Calu3 (cell line): ENCODE data around the gene NDUFA13. TPM values are rescaled to one million over a fixed set of nuclear protein-coding genes. Genes with fewer than 3 reads are reported as not detected.

Experiments
- BruUV-seq: library from RNA; stranded (reverse); fragments of 400-500 nt; replicated peaks from 2 replicates; lab custom pipeline; 2021; lab: Mats Ljungman, UMichigan
- CTCF ChIA-PET: fragments of 300-600 bp; sonication (Branson Sonifier 250); formaldehyde crosslinking; loops from one replicate; lab custom pipeline; 2022; ENCODE audit warnings: antibody characterized with exemption; lab: Charles Lee
- DNase-seq: peaks from one replicate; pipeline ENCODE4 v3.0.0; 2022
- H3K27ac Mint-ChIP-seq: one replicate; pipeline ENCODE4 v1.8.0; 2022; ENCODE audit warnings: mixed read lengths; ENCODE audit not compliant: unreplicated experiment
- H3K27me3 Mint-ChIP-seq: one replicate; pipeline ENCODE4 v1.8.0; 2022; ENCODE audit warnings: mixed read lengths; ENCODE audit not compliant: unreplicated experiment
- H3K36me3 Mint-ChIP-seq: one replicate; pipeline ENCODE4 v1.8.0; 2022; ENCODE audit warnings: mild to moderate bottlenecking, moderate library complexity, mixed read lengths; ENCODE audit not compliant: insufficient read depth, unreplicated experiment
- H3K4me1 Mint-ChIP-seq: one replicate; pipeline ENCODE4 v1.8.0; 2022; ENCODE audit warnings: mild to moderate bottlenecking, low read depth, mixed read lengths; ENCODE audit not compliant: unreplicated experiment
- H3K4me3 Mint-ChIP-seq: one replicate; pipeline ENCODE4 v1.8.0; 2022; ENCODE audit warnings: mild to moderate bottlenecking, low read depth, moderate library complexity, mixed read lengths; ENCODE audit not compliant: unreplicated experiment
- H3K9me3 Mint-ChIP-seq: one replicate; pipeline ENCODE4 v1.8.0; 2022; ENCODE audit warnings: low read depth, mixed read lengths; ENCODE audit not compliant: unreplicated experiment
- intact Hi-C: fragments of 100-400 bp; cut with micrococcal nuclease; formaldehyde crosslinking; loops from one replicate; pipeline ENCODE4 v1.10.0; 2022; ENCODE audit not compliant: unreplicated experiment
- total RNA-seq: library from RNA; stranded (reverse); gene quantifications from 2 replicates; pipeline ENCODE4 v1.2.3, GENCODE V29; 2022
- TF ChIP-seq, protein P1 (sequence below): fragments of 200-600 bp; IDR thresholded peaks from one replicate; pipeline ENCODE4 v1.8.0; 2022; ENCODE audit warnings: antibody characterized with exemption; ENCODE audit not compliant: unreplicated experiment

NDUFA13 gene
- total RNA-seq, 1 experiment from 2014 or later: 191 TPM

- DNase-seq: no peak
- no peaks in the 10 kb centered on the region for H3K4me1 Mint-ChIP-seq
- TF ChIP-seq, protein P1, sequence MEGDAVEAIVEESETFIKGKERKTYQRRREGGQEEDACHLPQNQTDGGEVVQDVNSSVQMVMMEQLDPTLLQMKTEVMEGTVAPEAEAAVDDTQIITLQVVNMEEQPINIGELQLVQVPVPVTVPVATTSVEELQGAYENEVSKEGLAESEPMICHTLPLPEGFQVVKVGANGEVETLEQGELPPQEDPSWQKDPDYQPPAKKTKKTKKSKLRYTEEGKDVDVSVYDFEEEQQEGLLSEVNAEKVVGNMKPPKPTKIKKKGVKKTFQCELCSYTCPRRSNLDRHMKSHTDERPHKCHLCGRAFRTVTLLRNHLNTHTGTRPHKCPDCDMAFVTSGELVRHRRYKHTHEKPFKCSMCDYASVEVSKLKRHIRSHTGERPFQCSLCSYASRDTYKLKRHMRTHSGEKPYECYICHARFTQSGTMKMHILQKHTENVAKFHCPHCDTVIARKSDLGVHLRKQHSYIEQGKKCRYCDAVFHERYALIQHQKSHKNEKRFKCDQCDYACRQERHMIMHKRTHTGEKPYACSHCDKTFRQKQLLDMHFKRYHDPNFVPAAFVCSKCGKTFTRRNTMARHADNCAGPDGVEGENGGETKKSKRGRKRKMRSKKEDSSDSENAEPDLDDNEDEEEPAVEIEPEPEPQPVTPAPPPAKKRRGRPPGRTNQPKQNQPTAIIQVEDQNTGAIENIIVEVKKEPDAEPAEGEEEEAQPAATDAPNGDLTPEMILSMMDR: no peak
- no peaks in the 10 kb centered on the region for H3K9me3 Mint-ChIP-seq
- H3K4me3 Mint-ChIP-seq: no peak overlapping the region
- H3K27ac Mint-ChIP-seq: no peak overlapping the region
- CTCF ChIA-PET: no interaction called here
- peaks cover 4% of the 10 kb centered on the region for H3K36me3 Mint-ChIP-seq
- intact Hi-C loops: no loop called here
- no TSS peak for BruUV-seq
- peaks cover 14% of the 10 kb centered on the region for H3K27me3 Mint-ChIP-seq
Observed at GRCh38 chr19:19545707-19546106, 29.7 kb downstream of the NDUFA13 start.

DNA sequence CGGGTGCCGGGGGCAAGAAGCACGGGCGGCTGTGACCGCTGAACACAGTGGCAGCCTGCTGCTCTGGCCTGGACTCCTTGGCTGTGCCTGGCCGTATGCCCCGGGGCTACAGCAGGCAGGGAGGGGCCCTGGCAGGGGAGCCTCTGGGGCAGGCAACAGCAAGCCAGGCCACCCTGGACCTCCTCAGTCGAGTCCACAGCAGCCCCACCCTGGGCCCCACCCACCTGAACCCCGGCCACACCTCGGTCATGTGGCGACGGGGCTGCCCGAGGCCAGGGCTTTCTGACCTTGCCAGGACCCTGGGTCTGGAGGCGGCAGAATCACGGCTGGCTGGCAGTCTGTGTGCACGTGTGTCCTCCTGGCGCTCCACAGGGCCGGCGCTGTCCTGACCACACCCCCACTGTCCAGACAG, 30.7 kb downstream of the NDUFA13 start:
- TF ChIP-seq, protein P1: no peak
- Mint-ChIP-seq H3K27ac (no peak overlapping the region), H3K36me3 (peaks cover 4% of the 10 kb centered on the region), H3K27me3 (peaks cover 14% of the 10 kb centered on the region), H3K4me1 (no peaks in the 10 kb centered on the region), H3K4me3 (no peak overlapping the region), H3K9me3 (no peaks in the 10 kb centered on the region)
- no peak for DNase-seq
- BruUV-seq: no TSS peak
- CTCF ChIA-PET: interaction anchor here (0.6 kb wide), 1 partner anchor 220 kb away, joined by 7 read pairs; no protein-coding TSS in a partner anchor
- intact Hi-C loops: no loop called here

DNA sequence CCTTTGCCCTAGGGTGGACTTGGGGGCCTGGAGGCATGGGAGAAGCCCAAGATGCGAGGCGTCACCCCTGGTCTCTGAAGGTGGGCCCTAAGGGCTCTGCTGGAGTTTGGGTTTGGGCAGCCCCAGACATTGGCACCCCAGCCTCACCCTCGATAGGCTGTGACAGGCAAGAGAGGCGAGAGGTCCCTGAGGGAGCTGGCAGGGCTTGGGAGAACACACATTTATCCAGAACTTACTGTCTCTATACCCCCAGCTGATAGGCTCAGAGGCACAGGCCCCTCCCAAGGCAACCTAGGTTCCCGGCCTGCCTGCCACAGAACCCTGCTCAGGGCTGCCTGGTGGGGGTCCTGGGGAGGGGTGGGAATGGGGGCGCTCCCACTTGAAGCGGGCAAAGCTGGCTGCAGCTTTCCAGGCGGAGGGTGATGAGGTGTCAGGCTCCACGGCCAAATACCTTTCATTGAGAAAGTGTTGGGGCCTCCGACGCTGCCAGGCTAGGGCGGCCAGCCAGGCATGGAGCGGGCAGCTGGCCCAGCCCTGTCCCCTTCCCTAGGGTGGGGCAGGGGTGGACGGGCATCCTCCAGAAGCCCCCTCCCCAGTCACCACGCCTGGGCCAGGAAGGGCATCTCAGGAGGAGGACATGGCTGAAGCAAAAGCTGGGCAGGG, 31.8 kb downstream of the NDUFA13 start:
- H3K4me3 Mint-ChIP-seq: no peak overlapping the region
- no peaks in the 10 kb centered on the region for H3K9me3 Mint-ChIP-seq
- BruUV-seq: no TSS peak
- intact Hi-C loops: no loop called here
- no peak overlapping the region for H3K27ac Mint-ChIP-seq
- peaks cover 14% of the 10 kb centered on the region for H3K27me3 Mint-ChIP-seq
- DNase-seq: no peak
- H3K36me3 Mint-ChIP-seq: peaks cover 4% of the 10 kb centered on the region
- TF ChIP-seq, protein P1: no peak
- CTCF ChIA-PET: interaction anchor here (0.5 to 0.6 kb wide), 3 partner anchors 11 to 868 kb away, joined by 7 to 12 read pairs (median 8); no protein-coding TSS in a partner anchor
- no peaks in the 10 kb centered on the region for H3K4me1 Mint-ChIP-seq

DNA sequence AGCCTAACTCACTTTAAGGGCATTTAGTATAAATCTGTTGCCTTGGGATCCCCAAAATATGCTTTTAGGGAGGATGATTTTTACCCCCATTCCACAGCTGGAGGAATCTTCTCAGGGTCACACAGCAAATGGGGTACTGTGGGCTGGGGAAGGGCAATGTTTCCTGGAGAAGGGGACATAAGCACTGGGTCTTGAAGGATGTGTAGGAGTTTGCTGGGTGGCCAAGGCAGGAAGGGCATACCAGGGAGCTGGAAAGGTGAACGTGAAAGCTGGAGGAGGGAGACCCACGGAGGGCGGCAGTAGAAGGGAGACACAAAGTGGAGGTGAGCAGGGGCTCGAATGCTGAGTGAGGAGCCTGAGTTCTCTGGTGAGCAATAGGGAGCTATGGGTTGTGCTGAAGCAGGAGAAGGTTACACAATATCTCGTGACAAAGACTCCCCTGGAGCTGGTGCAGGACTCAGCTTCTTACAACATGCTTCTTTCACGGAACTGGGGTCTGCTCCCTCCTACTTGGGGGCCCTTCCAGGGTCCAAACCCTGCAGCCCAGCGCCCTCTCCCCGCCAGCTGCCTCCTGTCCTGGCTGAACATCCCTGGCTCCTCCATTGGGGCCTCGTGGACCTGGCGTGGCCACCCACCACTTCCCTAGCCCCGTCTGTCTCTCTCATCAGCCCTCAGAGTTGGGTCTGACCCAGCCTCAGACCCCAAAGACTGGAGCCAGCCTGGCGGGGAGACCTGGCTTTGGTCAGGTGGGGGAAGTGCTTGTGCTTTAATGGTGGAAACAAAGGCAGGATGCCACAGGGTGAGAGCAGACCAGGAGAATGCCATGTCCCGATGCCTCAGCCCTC, 33.1 kb downstream of the NDUFA13 start:
- intact Hi-C loops: no loop called here
- no peak for DNase-seq
- Mint-ChIP-seq H3K4me1 (no peaks in the 10 kb centered on the region), H3K27ac (no peak overlapping the region), H3K4me3 (no peak overlapping the region), H3K27me3 (peaks cover 14% of the 10 kb centered on the region), H3K9me3 (no peaks in the 10 kb centered on the region), H3K36me3 (peaks cover 4% of the 10 kb centered on the region)
- CTCF ChIA-PET: interaction anchor here (0.9 kb wide), 1 partner anchor 17 kb away, joined by 4 read pairs; no protein-coding TSS in a partner anchor
- BruUV-seq: no TSS peak
- TF ChIP-seq, protein P1: no peak
